AG09319 (cell line): Measurements from ENCODE around the gene ST8SIA2.

Experiments
- DNase-seq: peaks from one replicate; pipeline ENCODE4 v3.0.0-alpha.2; 2010; ENCODE audit warnings: low read depth; ENCODE audit errors: extremely low read depth
- TF ChIP-seq, protein P1 (sequence below): IDR thresholded peaks from 2 replicates; pipeline ENCODE4 v1.5.1; 2011; ENCODE audit warnings: low read depth, mild to moderate bottlenecking, inconsistent platforms, low read length, moderate library complexity

The ST8SIA2 gene

GRCh38 chr15:92503889-92504288, 110.2 kb downstream of the ST8SIA2 start:
- TF ChIP-seq, protein P1, sequence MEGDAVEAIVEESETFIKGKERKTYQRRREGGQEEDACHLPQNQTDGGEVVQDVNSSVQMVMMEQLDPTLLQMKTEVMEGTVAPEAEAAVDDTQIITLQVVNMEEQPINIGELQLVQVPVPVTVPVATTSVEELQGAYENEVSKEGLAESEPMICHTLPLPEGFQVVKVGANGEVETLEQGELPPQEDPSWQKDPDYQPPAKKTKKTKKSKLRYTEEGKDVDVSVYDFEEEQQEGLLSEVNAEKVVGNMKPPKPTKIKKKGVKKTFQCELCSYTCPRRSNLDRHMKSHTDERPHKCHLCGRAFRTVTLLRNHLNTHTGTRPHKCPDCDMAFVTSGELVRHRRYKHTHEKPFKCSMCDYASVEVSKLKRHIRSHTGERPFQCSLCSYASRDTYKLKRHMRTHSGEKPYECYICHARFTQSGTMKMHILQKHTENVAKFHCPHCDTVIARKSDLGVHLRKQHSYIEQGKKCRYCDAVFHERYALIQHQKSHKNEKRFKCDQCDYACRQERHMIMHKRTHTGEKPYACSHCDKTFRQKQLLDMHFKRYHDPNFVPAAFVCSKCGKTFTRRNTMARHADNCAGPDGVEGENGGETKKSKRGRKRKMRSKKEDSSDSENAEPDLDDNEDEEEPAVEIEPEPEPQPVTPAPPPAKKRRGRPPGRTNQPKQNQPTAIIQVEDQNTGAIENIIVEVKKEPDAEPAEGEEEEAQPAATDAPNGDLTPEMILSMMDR: no peak
- DNase-seq: no peak

- no peak for DNase-seq
- TF ChIP-seq, protein P1: no peak
Measured at GRCh38 chr15:92505611-92506010, 111.9 kb downstream of the ST8SIA2 start.

GRCh38 chr15:92506506-92506905, 112.8 kb downstream of the ST8SIA2 start:
- no peak for DNase-seq

GRCh38 chr15:92510163-92510882, 116.6 kb downstream of the ST8SIA2 start:
- no peak for DNase-seq
- TF ChIP-seq, protein P1: no peak

More at GRCh38 chr15:92506506-92506905, 112.8 kb downstream of the ST8SIA2 start:
- TF ChIP-seq, protein P1: no peak
